Left ventricle myocardium inferior (tissue), 1 donor: ENCODE measurements around the gene MFSD6L. TPM values are rescaled to one million over a fixed set of nuclear protein-coding genes. Genes with fewer than 3 reads are reported as not detected.

ENCODE experiments used
- DNase-seq: peaks from one replicate; pipeline ENCODE4 v3.0.0-alpha.2; 2020
- H3K27ac ChIP-seq: fragments of 200-600 bp; replicated peaks from 2 replicates; pipeline ENCODE4 v1.8.0; 2021
- H3K27me3 ChIP-seq: fragments of 200-600 bp; 2 replicates; pipeline ENCODE4 v1.8.0; 2021; ENCODE audit warnings: low read depth
- H3K36me3 ChIP-seq: fragments of 200-600 bp; 2 replicates; pipeline ENCODE4 v1.8.0; 2021
- H3K4me1 ChIP-seq: fragments of 200-600 bp; 2 replicates; pipeline ENCODE4 v1.8.0; 2021
- H3K4me3 ChIP-seq: fragments of 200-600 bp; 2 replicates; pipeline ENCODE4 v1.8.0; 2021; ENCODE audit warnings: mild to moderate bottlenecking, moderate library complexity
- H3K9me3 ChIP-seq: fragments of 200-600 bp; replicated peaks from 2 replicates; pipeline ENCODE4 v1.8.0; 2021
- intact Hi-C: fragments of 100-400 bp; cut with micrococcal nuclease; formaldehyde crosslinking; loops from one replicate; pipeline ENCODE4 v1.11.0; 2022
- total RNA-seq: library from RNA; stranded (reverse); fragmentation: NEBNext Ultra II Directional; extraction: Animal tissue kit (Norgen Biotek cat#: 25700); gene quantifications from one replicate; pipeline ENCODE4 v1.2.1, GENCODE V29; 2021
- TF ChIP-seq, protein P1 (sequence below): fragments of 200-600 bp; IDR thresholded peaks from 2 replicates; pipeline ENCODE4 v1.8.0; 2021; ENCODE audit warnings: antibody characterized with exemption, mild to moderate bottlenecking, borderline replicate concordance
- donor health status: DM: no; HTN: yes; CAD: no; lungs with severe emphysema.

Gene MFSD6L
- total RNA-seq, 1 donor from 2014 or later = not detected

DNA sequence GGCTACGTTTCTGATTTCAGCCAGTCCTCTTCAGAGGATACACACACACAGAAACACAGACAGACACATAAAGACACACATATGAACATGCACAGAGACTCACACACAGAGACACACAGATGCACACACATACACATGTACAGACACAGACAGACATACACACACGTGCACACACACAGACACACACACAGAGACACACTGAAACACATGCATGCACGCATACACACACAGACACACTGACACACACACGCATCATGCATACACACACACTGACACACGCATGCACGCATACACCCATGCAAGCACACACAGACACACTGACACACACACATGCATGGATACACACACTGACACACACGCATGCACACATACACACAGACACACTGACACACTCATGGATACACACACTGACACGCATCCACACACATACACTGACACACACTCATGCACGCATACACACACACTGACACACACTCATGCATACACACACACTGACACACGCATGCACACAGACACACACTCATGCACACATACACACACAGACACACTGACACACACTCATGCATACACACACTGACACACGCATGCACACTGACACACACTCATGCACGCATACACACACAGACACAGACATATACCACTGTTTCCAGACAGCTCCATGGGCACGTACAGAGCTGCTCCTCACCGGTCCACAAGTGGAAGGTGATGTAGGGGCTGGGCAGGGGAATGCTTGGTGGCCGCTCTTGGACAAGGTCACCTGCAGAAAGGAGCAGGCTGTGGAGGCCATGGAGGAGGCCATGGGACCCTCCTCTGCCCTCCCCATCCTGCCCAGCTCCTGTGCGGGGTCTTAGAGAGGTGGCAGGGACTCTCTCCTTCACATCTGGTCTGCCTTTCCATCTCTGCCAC lies 30.1 kb upstream of the MFSD6L start:
- TF ChIP-seq, protein P1, sequence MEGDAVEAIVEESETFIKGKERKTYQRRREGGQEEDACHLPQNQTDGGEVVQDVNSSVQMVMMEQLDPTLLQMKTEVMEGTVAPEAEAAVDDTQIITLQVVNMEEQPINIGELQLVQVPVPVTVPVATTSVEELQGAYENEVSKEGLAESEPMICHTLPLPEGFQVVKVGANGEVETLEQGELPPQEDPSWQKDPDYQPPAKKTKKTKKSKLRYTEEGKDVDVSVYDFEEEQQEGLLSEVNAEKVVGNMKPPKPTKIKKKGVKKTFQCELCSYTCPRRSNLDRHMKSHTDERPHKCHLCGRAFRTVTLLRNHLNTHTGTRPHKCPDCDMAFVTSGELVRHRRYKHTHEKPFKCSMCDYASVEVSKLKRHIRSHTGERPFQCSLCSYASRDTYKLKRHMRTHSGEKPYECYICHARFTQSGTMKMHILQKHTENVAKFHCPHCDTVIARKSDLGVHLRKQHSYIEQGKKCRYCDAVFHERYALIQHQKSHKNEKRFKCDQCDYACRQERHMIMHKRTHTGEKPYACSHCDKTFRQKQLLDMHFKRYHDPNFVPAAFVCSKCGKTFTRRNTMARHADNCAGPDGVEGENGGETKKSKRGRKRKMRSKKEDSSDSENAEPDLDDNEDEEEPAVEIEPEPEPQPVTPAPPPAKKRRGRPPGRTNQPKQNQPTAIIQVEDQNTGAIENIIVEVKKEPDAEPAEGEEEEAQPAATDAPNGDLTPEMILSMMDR = no peak
- Histone ChIP-seq H3K27me3 (peaks cover 38% of the 10 kb centered on the region), H3K4me1 (no peaks in the 10 kb centered on the region), H3K4me3 (no peak overlapping the region), H3K9me3 (peaks cover 8% of the 10 kb centered on the region), H3K36me3 (peaks cover 5% of the 10 kb centered on the region), H3K27ac (no peak overlapping the region)
- DNase-seq = no peak
- intact Hi-C loops = no loop called here

DNA sequence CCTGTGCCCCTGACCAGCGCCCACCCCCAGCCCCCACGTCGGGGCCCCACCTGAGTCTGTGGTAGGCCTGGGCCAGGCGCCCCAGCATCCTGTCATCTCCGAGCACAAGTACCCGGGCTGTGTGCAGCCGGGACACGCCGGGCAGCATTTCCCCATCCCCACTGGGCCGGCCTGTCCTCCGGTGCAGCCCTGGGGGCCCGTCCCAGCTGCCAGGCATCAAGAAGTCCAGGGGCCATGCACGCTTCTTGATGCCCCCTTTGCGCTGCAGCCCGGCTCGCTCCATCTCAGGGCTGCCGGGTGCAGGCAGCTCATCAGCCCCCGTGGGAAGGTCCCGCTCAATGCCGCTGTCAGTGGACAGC lies 29.3 kb upstream of the MFSD6L start:
- TF ChIP-seq, protein P1 = no peak
- Histone ChIP-seq H3K27ac (no peak overlapping the region), H3K4me1 (no peaks in the 10 kb centered on the region), H3K27me3 (peaks cover 36% of the 10 kb centered on the region), H3K36me3 (peaks cover 5% of the 10 kb centered on the region), H3K4me3 (no peak overlapping the region), H3K9me3 (peaks cover 11% of the 10 kb centered on the region)
- intact Hi-C loops = no loop called here
- no peak for DNase-seq

DNA sequence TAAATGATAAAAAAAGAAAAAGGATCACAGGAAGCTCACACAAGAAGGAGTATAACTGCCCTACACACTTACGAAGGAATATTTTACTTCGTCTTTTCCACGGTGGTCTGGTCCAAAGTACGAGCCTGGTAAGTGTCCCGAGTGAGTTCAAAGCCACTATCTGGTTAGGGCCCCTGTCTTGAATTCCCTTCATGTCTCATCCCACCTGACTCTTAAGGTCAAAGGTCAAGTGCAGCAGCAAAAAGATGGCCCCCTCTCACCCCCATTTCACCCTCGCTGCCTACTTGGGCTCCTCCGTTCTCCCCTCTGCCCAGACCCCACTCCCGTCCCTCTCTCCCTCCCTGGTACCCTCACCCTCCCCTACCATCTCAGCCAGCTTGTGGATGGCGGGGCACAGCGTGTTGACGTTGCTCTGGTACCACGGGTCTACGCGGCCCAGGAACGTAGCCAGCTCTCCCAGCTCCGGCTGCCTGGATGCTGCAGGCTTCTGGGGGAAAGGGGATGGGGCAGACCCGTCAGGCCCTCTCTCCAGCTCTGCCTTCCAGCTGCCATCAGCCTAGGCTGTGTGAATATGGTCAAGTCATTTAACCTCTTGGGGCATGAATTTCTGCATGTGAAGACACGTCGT lies 27.8 kb upstream of the MFSD6L start:
- no peaks in the 10 kb centered on the region for H3K4me1 ChIP-seq
- H3K9me3 ChIP-seq = peaks cover 11% of the 10 kb centered on the region
- peaks cover 5% of the 10 kb centered on the region for H3K36me3 ChIP-seq
- peaks cover 35% of the 10 kb centered on the region for H3K27me3 ChIP-seq
- H3K27ac ChIP-seq = no peak overlapping the region
- no peak for DNase-seq
- intact Hi-C loops = no loop called here
- H3K4me3 ChIP-seq = no peak overlapping the region
- TF ChIP-seq, protein P1 = no peak

DNA sequence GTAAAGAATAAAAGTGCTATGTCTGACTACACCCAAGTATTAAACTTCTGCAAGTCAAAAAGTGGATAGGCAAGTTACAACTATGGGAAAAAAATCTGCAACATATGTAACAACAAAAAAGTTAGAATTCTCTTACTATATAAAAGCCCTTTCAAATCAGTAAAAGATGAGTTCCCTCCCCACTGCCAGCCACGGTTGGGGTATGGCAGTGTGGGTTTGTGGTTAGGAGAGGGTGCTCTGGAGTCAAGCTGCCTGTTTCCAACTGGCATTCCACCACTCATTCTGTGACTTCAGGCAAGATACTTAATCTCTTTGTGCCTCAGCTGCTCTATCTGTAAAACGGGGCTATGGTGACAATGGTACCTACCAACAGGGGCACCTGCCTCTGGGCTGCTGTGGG lies 26.6 kb upstream of the MFSD6L start:
- intact Hi-C loops = no loop called here
- no peak for DNase-seq
- TF ChIP-seq, protein P1 = no peak

DNA sequence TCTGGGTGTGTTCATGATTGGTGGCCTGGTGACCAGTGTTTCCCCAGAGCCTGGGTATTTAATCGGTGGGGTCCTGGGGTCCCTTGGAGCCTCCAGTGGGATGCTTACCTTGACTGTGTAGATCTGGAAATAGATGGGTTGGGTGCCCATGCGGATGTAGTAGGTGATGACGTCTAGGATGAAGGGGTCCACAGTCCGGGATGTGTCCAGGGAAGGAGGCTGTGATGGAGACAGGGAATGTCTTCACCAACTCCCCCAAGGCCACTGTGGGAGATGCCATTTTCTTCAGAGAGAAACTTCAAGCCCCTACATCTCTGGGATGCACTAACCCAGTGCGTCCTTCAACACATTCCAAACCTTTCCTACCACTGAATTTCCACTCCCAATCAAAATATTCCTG lies 24.1 kb upstream of the MFSD6L start:
- no peak for DNase-seq
- intact Hi-C loops = no loop called here
- H3K4me3 ChIP-seq = no peak overlapping the region
- no peaks in the 10 kb centered on the region for H3K4me1 ChIP-seq
- peaks cover 11% of the 10 kb centered on the region for H3K9me3 ChIP-seq
- TF ChIP-seq, protein P1 = no peak
- H3K27me3 ChIP-seq = peaks cover 22% of the 10 kb centered on the region
- H3K36me3 ChIP-seq = peaks cover 5% of the 10 kb centered on the region
- H3K27ac ChIP-seq = no peak overlapping the region

More for the DNA sequence above, 26.6 kb upstream of the MFSD6L start:
- Histone ChIP-seq H3K27me3 (peaks cover 31% of the 10 kb centered on the region), H3K4me3 (no peak overlapping the region), H3K36me3 (peaks cover 5% of the 10 kb centered on the region), H3K4me1 (no peaks in the 10 kb centered on the region), H3K27ac (no peak overlapping the region), H3K9me3 (peaks cover 11% of the 10 kb centered on the region)
